Cardiac muscle cell (in vitro differentiated cells and primary cell): Measurements from ENCODE around the gene VWA7. TPM values are rescaled to one million over a fixed set of nuclear protein-coding genes. Genes with fewer than 3 reads are reported as not detected.

Source experiments
- DNase-seq, 2 donors: peaks; one replicate each; pipeline versions ENCODE4 v3.0.0 to v3.0.0-alpha.2; 2010 to 2017; ENCODE audit warnings: low read depth in 1 of 2, low spot score in 1 of 2
- H3K27ac ChIP-seq: fragments of 200-600 bp; sonication (generic); 2 replicates; pipeline ENCODE4 v1.5.1; 2016
- H3K27me3 ChIP-seq: fragments of 200-600 bp; sonication (generic); 2 replicates; pipeline ENCODE4 v1.6.0; 2016; ENCODE audit warnings: control low read depth
- H3K36me3 ChIP-seq: fragments of 200-600 bp; sonication (generic); 2 replicates; pipeline ENCODE4 v1.5.1; 2016; ENCODE audit warnings: control low read depth
- H3K4me1 ChIP-seq: fragments of 200-600 bp; sonication (generic); 2 replicates; pipeline ENCODE4 v1.8.1; 2017; ENCODE audit warnings: low read depth, mild to moderate bottlenecking, mixed run types
- H3K4me3 ChIP-seq: fragments of 200-600 bp; sonication (generic); 2 replicates; pipeline ENCODE4 v1.5.1; 2016; ENCODE audit warnings: mild to moderate bottlenecking
- H3K9me3 ChIP-seq: fragments of 200-600 bp; sonication (generic); 2 replicates; pipeline ENCODE4 v1.5.1; 2017; ENCODE audit warnings: low read depth, mild to moderate bottlenecking, control low read depth
- CTCF ChIP-seq: IDR thresholded peaks from 2 replicates; pipeline ENCODE4 v1.5.1; 2012; ENCODE audit warnings: low read depth, mild to moderate bottlenecking, low read length
- polyA plus RNA-seq: library from polyadenylated mRNA; unstranded; fragments of >200 nt; fragmentation: Nextera tagmentation; extraction: Ambion mirVana; gene quantifications from 2 replicates; pipeline ENCODE4 v1.2.1, GENCODE V29; 2016
- total RNA-seq: library from RNA; depleted of rRNA; stranded (reverse); fragments of >200 nt; gene quantifications from 2 replicates; pipeline ENCODE4 v1.2.3, GENCODE V29; 2016

The VWA7 gene
- total and polyA plus RNA-seq, 2 experiments from 2014 or later = 9.9 to 24.7 TPM

- no peak for TF ChIP-seq CTCF
- H3K27ac ChIP-seq = peak overlapping the region; percentile 87
- DNase-seq = peak; percentile 31 to 55
- no peaks in the 10 kb centered on the region for H3K27me3 ChIP-seq
- no peaks in the 10 kb centered on the region for H3K9me3 ChIP-seq
- peaks cover 12% of the 10 kb centered on the region for H3K36me3 ChIP-seq
- H3K4me1 ChIP-seq = peaks cover 31% of the 10 kb centered on the region
- H3K4me3 ChIP-seq = peak overlapping the region; percentile 3
Measured at GRCh38 chr6:31737315-31737990, 39.7 kb downstream of the VWA7 start.

- H3K9me3 ChIP-seq = no peaks in the 10 kb centered on the region
- peak overlapping the region; percentile 74 for H3K27ac ChIP-seq
- peaks cover 31% of the 10 kb centered on the region for H3K4me1 ChIP-seq
- no peak for DNase-seq
- H3K27me3 ChIP-seq = no peaks in the 10 kb centered on the region
- H3K4me3 ChIP-seq = peak overlapping the region; percentile 61
- TF ChIP-seq CTCF = no peak
- peaks cover 18% of the 10 kb centered on the region for H3K36me3 ChIP-seq
Measured at GRCh38 chr6:31736768-31737314, 40.3 kb downstream of the VWA7 start.

- DNase-seq = peak; percentile 71 to 83
- no peaks in the 10 kb centered on the region for H3K27me3 ChIP-seq
Measured at GRCh38 chr6:31736021-31736767, 40.9 kb downstream of the VWA7 start, which contains the start of gene CLIC1. CLIC1 (minus strand) TSS chr6:31736530; CDS start chr6:31736300, 230 bp downstream.

GRCh38 chr6:31734821-31735406 is 42.2 kb downstream of the VWA7 start:
- peak overlapping the region; percentile 61 for H3K4me3 ChIP-seq
- peaks cover 27% of the 10 kb centered on the region for H3K4me1 ChIP-seq
- TF ChIP-seq CTCF = no peak
- peaks cover 24% of the 10 kb centered on the region for H3K36me3 ChIP-seq
- no peaks in the 10 kb centered on the region for H3K27me3 ChIP-seq
- DNase-seq = peak; percentile 64 to 68
- H3K27ac ChIP-seq = peak overlapping the region; percentile 56
- H3K9me3 ChIP-seq = no peaks in the 10 kb centered on the region

More at GRCh38 chr6:31736021-31736767, 40.9 kb downstream of the VWA7 start, which contains the start of gene CLIC1:
- Histone ChIP-seq H3K4me1 (peaks cover 31% of the 10 kb centered on the region), H3K36me3 (peaks cover 24% of the 10 kb centered on the region), H3K9me3 (no peaks in the 10 kb centered on the region), H3K4me3 (peak within 1 kb of the TSS; percentile 61), H3K27ac (peak within 1 kb of the TSS; percentile 87)
- TF ChIP-seq CTCF = no peak

- Histone ChIP-seq H3K27me3 (no peaks in the 10 kb centered on the region), H3K9me3 (no peaks in the 10 kb centered on the region), H3K4me3 (peak overlapping the region; percentile 61), H3K4me1 (peaks cover 27% of the 10 kb centered on the region), H3K36me3 (peaks cover 24% of the 10 kb centered on the region), H3K27ac (peak overlapping the region; percentile 56)
- no peak for DNase-seq
- no peak for TF ChIP-seq CTCF
Measured at GRCh38 chr6:31734247-31734820, 42.8 kb downstream of the VWA7 start.
